PC-9 (cell line): ENCODE measurements around the gene PNPO.

Experiments
- CTCF ChIP-seq: fragments of 200-600 bp; sonication (generic); conservative IDR thresholded peaks from 2 replicates; pipeline ENCODE4 v1.6.1; 2017; ENCODE audit warnings: mixed run types, antibody characterized with exemption, mild to moderate bottlenecking, moderate library complexity
- EZH2 ChIP-seq: fragments of 200-600 bp; sonication (generic); IDR thresholded peaks from 2 replicates; pipeline ENCODE4 v1.8.0; 2017; ENCODE audit warnings: antibody characterized with exemption, low read depth

DNA sequence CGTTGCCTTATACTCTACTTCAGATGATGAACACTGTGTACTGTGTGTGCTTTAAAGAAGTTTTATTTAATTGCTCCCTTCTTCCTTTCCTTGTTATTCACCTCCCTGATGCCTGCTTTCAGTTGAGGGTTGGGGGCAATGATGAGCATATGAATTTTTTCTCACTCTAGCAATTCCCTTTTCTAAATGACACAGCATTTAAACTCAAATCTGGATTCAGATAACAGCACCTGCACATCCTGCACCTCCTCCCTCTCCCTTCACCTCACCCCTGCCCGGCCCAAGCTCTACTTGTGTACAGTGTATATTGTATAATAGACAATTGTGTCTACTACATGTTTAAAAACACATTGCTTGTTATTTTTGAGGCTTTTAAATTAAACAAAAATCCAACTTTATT, 13.0 kb upstream of the PNPO start:
- no peak for TF ChIP-seq CTCF
- TF ChIP-seq EZH2: no peak
